DMS53 treated with DMSO at 0.1 percent for 48 hours (cell line): ENCODE results near the gene ATAD3B.

Source experiments
- DNase-seq: peaks from one replicate; lab custom pipeline; 2025; ENCODE audit not compliant: unreplicated experiment; lab: John Stamatoyannopoulos, UW

ATAD3B gene

DNA sequence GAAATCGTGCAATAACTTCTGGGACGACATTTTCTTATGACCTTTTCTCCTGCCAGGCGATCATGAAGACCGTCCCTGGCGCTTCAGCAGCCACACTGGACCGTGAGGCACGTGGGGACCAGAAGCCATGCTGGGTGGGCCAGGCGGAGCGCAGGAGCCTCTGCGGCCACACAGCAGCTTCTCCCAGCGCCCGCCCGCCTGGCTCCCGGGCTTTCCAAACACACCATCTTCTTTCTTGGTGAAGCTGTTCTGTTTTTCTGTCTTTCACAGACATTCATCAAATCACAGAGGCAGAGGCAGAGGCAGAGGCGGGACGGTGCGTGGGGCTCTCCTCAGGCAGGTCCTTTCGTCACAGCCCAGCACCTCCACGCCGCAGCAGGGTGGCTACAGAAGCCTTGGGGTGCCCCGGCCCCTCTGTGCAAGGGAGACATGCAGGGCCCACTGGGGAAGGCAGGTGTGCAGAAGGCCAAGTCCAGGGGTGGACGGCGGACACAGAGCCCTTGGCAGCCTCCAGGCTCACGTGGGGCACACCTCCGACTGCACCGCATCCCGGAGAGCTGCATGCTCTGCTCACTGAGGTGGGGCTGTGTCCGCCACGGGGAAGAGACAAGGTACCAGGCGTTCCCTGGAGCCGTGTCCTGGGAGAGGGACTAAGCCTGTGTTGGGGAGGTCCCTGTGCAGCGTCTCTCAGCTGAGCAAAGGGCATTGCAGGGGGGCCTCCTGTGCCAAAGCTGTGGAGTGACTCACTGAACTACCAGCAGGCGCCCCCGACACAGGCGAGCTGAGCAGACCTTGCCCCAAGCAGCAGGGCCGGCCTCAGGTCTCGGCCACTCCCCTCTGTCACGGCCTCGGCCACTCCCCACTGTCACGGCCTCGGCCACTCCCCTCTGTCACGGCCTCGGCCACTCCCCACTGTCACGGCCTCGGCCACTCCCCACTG lies 71.5 kb downstream of the ATAD3B start:
- no peak for DNase-seq

DNA sequence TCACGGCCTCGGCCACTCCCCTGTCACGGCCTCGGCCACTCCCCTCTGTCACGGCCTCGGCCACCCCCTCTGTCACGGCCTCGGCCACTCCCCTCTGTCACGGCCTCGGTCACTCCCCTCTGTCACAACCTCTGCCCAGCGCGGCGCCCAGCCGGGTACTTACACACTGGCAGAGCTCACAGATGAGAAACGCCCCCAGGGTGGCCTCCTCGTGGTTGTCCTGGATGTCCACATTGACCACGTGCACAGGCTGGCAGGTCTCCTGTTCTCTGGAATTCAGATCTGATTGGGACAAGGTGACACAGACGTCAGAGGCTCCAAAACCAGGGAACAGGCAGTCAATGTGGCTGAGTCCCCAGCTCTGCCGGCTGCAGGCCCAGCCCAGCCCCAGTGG lies 72.1 kb downstream of the ATAD3B start:
- DNase-seq, result no peak

DNA sequence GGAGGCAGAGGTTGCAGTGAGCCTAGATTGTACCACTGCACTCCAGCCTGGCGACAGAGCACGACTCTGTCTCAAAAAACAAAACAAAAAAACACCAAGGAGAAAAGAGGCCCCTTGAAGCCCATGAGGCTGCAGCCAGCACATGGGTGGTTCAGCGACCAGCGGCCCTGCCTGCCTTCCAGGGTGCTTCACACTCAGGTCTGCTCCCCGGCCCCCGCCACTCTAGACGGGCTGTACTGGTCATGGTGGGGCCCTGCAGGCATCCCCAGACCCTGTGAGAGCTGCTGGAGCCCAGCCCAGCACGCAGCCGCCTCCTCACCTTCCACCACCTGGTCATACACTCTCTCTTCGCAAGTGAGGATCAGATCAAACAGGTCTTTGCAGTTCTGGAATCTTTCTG lies 73.0 kb downstream of the ATAD3B start:
- no peak for DNase-seq
